Measurements from ENCODE around the gene TBC1D22A. TPM values are rescaled to one million over a fixed set of nuclear protein-coding genes. Genes with fewer than 3 reads are reported as not detected.

TBC1D22A gene
- total RNA-seq, 2 donors from 2014 or later: 21.0 to 27.9 TPM

DNA sequence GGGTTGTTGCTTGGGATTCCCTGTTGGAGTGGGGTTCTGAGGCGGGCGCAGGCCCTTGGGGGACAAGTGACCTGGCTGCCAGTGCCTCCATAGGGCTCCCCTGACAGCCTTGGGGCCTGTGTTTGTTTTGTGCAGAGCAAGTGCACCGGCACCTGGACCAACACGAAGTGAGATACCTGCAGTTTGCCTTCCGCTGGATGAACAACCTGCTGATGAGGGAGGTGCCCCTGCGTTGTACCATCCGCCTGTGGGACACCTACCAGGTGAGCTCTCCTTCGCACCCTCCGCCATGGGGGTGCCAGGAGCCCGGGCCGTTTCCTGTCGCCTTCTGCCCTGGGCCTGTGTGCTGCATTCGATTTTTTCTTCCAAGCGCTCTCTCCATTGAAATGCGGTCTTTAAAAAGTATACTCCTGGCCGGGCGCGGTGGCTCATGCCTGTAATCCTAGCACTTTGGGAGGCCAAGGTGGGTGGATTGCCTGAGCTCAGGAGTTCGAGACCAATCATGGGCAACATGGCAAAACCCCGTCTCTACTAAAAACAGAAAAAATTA is 274.6 kb downstream of the TBC1D22A start:
- Histone ChIP-seq H3K27ac (ENCODE audit: low read depth, low read length) (no peak overlapping the region), H3K36me3 (ENCODE audit: control insufficient read depth, insufficient read depth, low read length) (no peaks in the 10 kb centered on the region), H3K27me3 (ENCODE audit: control insufficient read depth, insufficient read depth, low read length, poor library complexity, severe bottlenecking) (no peaks in the 10 kb centered on the region), H3K4me1 (ENCODE audit: control insufficient read depth, insufficient read depth, low read length) (no peaks in the 10 kb centered on the region), H3K9ac (ENCODE audit: extremely low read depth, low read length, poor library complexity, severe bottlenecking) (no peak overlapping the region), H3K9me3 (ENCODE audit: control insufficient read depth, low read length) (no peaks in the 10 kb centered on the region), H3K4me3 (ENCODE audit: low read length) (no peak overlapping the region)
- Mint-ChIP-seq H3K27me3 (ENCODE audit: insufficient read depth) (no peaks in the 10 kb centered on the region), H3K9me3 (no peaks in the 10 kb centered on the region), H3K4me3 (no peak overlapping the region), H3K36me3 (ENCODE audit: low read depth) (peaks cover 9% of the 10 kb centered on the region), H3K27ac (no peak overlapping the region), H3K4me1 (peaks cover 2% of the 10 kb centered on the region)
- TF ChIP-seq, protein P1, sequence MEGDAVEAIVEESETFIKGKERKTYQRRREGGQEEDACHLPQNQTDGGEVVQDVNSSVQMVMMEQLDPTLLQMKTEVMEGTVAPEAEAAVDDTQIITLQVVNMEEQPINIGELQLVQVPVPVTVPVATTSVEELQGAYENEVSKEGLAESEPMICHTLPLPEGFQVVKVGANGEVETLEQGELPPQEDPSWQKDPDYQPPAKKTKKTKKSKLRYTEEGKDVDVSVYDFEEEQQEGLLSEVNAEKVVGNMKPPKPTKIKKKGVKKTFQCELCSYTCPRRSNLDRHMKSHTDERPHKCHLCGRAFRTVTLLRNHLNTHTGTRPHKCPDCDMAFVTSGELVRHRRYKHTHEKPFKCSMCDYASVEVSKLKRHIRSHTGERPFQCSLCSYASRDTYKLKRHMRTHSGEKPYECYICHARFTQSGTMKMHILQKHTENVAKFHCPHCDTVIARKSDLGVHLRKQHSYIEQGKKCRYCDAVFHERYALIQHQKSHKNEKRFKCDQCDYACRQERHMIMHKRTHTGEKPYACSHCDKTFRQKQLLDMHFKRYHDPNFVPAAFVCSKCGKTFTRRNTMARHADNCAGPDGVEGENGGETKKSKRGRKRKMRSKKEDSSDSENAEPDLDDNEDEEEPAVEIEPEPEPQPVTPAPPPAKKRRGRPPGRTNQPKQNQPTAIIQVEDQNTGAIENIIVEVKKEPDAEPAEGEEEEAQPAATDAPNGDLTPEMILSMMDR (conservative IDR thresholded peaks at IDR 0.05): no peak
- DNase-seq: no peak
- 92 to 95% methylated on average over 16 to 20 of the region's 20 CpGs for WGBS, 2 experiments (ENCODE audit: insufficient coverage in 1 of 2, insufficient read length in 1 of 2)

DNA sequence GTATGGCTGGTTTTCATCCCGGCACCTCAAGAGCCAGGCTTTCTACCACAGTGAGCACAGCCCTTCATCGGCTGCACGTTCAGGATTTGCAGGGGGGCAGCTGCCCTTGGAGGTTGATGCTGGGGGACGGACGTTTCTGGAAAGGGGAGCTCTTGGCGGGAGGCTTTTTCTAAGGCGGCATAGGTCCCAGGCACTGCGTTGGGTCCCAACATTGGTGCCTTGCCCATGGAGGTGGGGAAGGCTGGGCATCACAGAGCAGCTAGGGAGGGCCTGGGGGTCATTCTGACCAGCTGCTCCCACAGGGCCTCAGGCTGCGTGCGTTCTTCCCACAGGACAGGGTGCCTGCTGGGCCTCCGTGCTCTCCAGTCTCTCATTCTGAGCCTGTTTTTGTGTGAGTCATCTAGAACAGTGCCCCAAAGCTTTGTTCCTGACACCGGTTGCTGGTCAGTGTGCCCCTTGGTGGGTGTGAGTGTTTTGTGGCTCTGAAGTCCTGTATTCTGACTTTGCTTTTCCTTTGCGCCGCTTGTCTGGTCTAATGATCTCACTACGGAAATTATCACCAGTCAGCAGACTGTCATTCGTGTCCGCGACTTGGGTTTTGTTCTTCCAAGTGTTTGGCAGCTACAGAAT is 275.9 kb downstream of the TBC1D22A start:
- DNase-seq: no peak
- WGBS, 2 experiments (ENCODE audit: insufficient coverage in 1 of 2, insufficient read length in 1 of 2): 86 to 93% methylated on average over 11 to 18 of the region's 18 CpGs
- H3K36me3 ChIP-seq (ENCODE audit: control insufficient read depth, insufficient read depth, low read length): no peaks in the 10 kb centered on the region
- Mint-ChIP-seq H3K4me1 (peaks cover 2% of the 10 kb centered on the region), H3K36me3 (ENCODE audit: low read depth) (peaks cover 9% of the 10 kb centered on the region), H3K27me3 (ENCODE audit: insufficient read depth) (no peaks in the 10 kb centered on the region), H3K4me3 (no peak overlapping the region), H3K9me3 (no peaks in the 10 kb centered on the region), H3K27ac (peak overlapping the region; percentile 26)
- no peaks in the 10 kb centered on the region for H3K27me3 ChIP-seq (ENCODE audit: control insufficient read depth, insufficient read depth, low read length, poor library complexity, severe bottlenecking)
- no peak overlapping the region for H3K9ac ChIP-seq (ENCODE audit: extremely low read depth, low read length, poor library complexity, severe bottlenecking)
- H3K4me3 ChIP-seq (ENCODE audit: low read length): no peak overlapping the region
- H3K4me1 ChIP-seq (ENCODE audit: control insufficient read depth, insufficient read depth, low read length): no peaks in the 10 kb centered on the region
- H3K27ac ChIP-seq (ENCODE audit: low read depth, low read length): peak overlapping the region; percentile 61
- TF ChIP-seq, protein P1 (conservative IDR thresholded peaks at IDR 0.05): no peak
- H3K9me3 ChIP-seq (ENCODE audit: control insufficient read depth, low read length): no peaks in the 10 kb centered on the region

DNA sequence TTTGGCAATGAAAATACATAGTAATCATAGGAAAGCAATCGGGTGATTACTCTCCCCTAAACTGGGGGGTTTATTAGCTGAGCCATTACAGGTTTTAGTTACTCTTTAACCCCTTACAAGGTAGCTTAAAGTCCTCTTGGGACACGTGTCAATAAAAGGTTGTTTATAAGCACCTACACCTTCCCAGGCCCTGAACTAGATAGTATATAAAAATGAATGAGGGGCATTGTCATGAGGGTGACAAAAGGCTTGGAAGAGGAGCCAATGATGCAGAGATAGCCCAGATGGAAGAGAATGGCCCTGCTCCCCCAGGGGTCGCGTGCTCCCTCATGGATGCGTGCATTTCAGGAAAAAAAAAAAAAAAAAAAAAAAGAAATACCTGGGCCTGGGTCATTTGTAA is 276.9 kb downstream of the TBC1D22A start:
- H3K36me3 ChIP-seq (ENCODE audit: control insufficient read depth, insufficient read depth, low read length): no peaks in the 10 kb centered on the region
- Mint-ChIP-seq H3K27ac (no peak overlapping the region), H3K4me3 (no peak overlapping the region), H3K27me3 (ENCODE audit: insufficient read depth) (no peaks in the 10 kb centered on the region), H3K4me1 (peaks cover 5% of the 10 kb centered on the region), H3K9me3 (no peaks in the 10 kb centered on the region), H3K36me3 (ENCODE audit: low read depth) (peaks cover 9% of the 10 kb centered on the region)
- H3K4me1 ChIP-seq (ENCODE audit: control insufficient read depth, insufficient read depth, low read length): no peaks in the 10 kb centered on the region
- H3K27ac ChIP-seq (ENCODE audit: low read depth, low read length): no peak overlapping the region
- no peak overlapping the region for H3K4me3 ChIP-seq (ENCODE audit: low read length)
- DNase-seq: no peak
- 93 to 97% methylated on average over 2 to 5 of the region's 5 CpGs for WGBS, 2 experiments (ENCODE audit: insufficient coverage in 1 of 2, insufficient read length in 1 of 2)
- no peaks in the 10 kb centered on the region for H3K9me3 ChIP-seq (ENCODE audit: control insufficient read depth, low read length)
- H3K9ac ChIP-seq (ENCODE audit: extremely low read depth, low read length, poor library complexity, severe bottlenecking): no peak overlapping the region
- no peaks in the 10 kb centered on the region for H3K27me3 ChIP-seq (ENCODE audit: control insufficient read depth, insufficient read depth, low read length, poor library complexity, severe bottlenecking)
- TF ChIP-seq, protein P1 (conservative IDR thresholded peaks at IDR 0.05): no peak

Measured in endodermal cell (in vitro differentiated cells).